SH-SY5Y (cell line): ENCODE measurements around the gene CRMP1.

Experiments
- GATA2 ChIP-seq: IDR thresholded peaks from 2 replicates; pipeline ENCODE4 v1.6.1; 2011; ENCODE audit warnings: mild to moderate bottlenecking, low read depth, low read length
- GATA3 ChIP-seq: IDR thresholded peaks from 2 replicates; pipeline ENCODE4 v1.6.1; 2011; ENCODE audit warnings: low read depth, mild to moderate bottlenecking, low read length, moderate library complexity

GRCh38 chr4:5785806-5786680 lies 106.8 kb downstream of the CRMP1 start:
- TF ChIP-seq GATA2: no peak
- TF ChIP-seq GATA3: no peak
